Sigmoid colon (tissue), 4 donors: Measurements from ENCODE around the gene TBC1D13.

ENCODE experiments used
- EP300 ChIP-seq, 4 donors: sonication (generic); formaldehyde crosslinking; IDR thresholded peaks; one replicate each; pipeline ENCODE4 v1.6.1; 2017; ENCODE audit warnings: antibody characterized with exemption in 4 of 4
- POLR2A ChIP-seq, 2 donors: fragments of 450-650 bp; IDR thresholded peaks; one replicate each; pipeline ENCODE4 v1.6.1; 2016; ENCODE audit warnings: antibody characterized with exemption in 2 of 2, mild to moderate bottlenecking in 2 of 2, moderate library complexity in 2 of 2

DNA sequence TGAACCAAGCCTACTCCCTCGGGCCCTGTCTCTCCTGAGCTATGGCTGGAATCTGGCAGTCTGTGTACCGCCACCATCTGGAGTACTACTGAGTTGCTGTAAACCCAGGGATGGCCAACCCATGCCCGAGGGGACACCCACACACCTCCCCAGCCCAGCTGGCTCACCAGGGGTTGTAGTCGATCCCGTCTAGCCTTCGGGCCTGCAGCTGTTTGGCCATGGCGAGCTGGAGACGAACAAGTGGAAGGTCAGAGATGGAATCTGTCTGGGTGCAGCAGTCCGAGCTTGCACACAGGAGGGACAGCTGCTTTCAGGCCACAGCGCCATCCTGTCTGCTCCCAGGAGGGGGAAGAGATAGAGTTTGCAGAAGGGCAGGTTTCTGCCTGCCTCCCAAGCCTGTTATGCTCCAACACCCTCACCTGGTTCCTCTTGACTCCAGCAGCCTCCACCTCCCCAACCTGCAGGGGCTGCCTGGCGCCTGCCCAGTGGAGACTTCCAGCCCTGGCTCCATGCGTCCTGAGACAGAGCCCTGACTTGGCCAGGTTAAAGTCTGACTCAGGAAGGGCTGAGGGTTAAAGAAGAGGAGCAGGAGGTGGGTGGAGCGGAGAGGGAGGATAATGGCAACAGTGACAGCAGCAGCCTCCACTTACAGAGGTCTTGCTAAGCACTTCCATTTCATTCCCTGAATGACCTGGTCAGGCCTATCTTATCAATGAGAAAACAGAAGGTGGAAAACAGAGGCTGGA, 58.3 kb downstream of the TBC1D13 start:
- TF ChIP-seq EP300 (IDR thresholded peaks at IDR 0.05) (no peak), POLR2A (IDR thresholded peaks at IDR 0.05) (no peak)
